ENCODE measurements around the gene SGK1. TPM values are rescaled to one million over a fixed set of nuclear protein-coding genes. Genes with fewer than 3 reads are reported as not detected.

Gene SGK1
- total and polyA plus RNA-seq, 10 of the 15 experiments (the other 5 are each of a cell fraction or from before 2014, with no cell fraction given) = 0.62 to 5.1 (median 2.9) TPM

- Histone ChIP-seq H3K36me3 (ENCODE audit: control insufficient read depth in 2 of 2, insufficient read depth in 2 of 2, low read length in 1 of 2) (no peaks in the 10 kb centered on the region), H3K9me3 (replicated peaks; ENCODE audit: control insufficient read depth, insufficient read depth, low read length) (no peaks in the 10 kb centered on the region), H3K79me2 (ENCODE audit: control insufficient read depth, insufficient read depth, low read length) (no peaks in the 10 kb centered on the region), H3K9ac (ENCODE audit: control insufficient read depth, insufficient read depth, low read length) (no peak overlapping the region), H2AFZ (ENCODE audit: control insufficient read depth, low read depth, low read length) (no peak overlapping the region), H3K27me3 (replicated peaks in 1 of 2; ENCODE audit: control insufficient read depth in 2 of 2, insufficient read depth in 2 of 2, low read length in 1 of 2) (0 out of 4 replicates have a peak, but pooled peaks cover 0 to 2% of the 10 kb centered on the region in 2 experiments), H3K27ac (ENCODE audit: control insufficient read depth, insufficient read depth) (no peak overlapping the region), H4K20me1 (ENCODE audit: control insufficient read depth, insufficient read depth) (no peaks in the 10 kb centered on the region), H3K4me1 (ENCODE audit: control insufficient read depth, insufficient read depth, low read length) (no peaks in the 10 kb centered on the region), H3K4me2 (ENCODE audit: control insufficient read depth, insufficient read depth) (no peak overlapping the region), H3K4me3 (no peak overlapping the region)
- ChIA-PET POLR2A (no interaction called here), RAD21 (ENCODE audit: unreplicated experiment) (no interaction called here), SMC1A (ENCODE audit: uncharacterized antibody, unreplicated experiment) (no interaction called here), CTCF (interaction anchor here (0.6 to 2.4 kb wide), 6 partner anchors 11 to 802 kb away, joined by 3 to 15 read pairs (median 5); no protein-coding TSS in a partner anchor)
- intact Hi-C loops (cut with micrococcal nuclease; ENCODE audit: unreplicated experiment) = no loop called here
- no peak for ATAC-seq
- 17% methylated on average over 3 of the region's 3 CpGs for WGBS (ENCODE audit: insufficient coverage, insufficient replicate concordance, low lambda C conversion rate, missing lambda C conversion rate)
- DNase-seq (ENCODE audit: low read depth, low spot score) = no peak
- no TSS peak for BruUV-seq (replicated peaks)
- no peak for TF ChIP-seq IRF5 (IDR thresholded peaks at IDR 0.05; ENCODE audit: borderline replicate concordance)
- no peak for FAIRE-seq
- in situ Hi-C loops (cut with MboI) = no loop called here
Observed at GRCh38 chr6:134138226-134138975, 179.5 kb downstream of the SGK1 start.

GRCh38 chr6:134134654-134135053, 183.3 kb downstream of the SGK1 start:
- no peak for FAIRE-seq
- H3K36me3 ChIP-seq (ENCODE audit: control insufficient read depth in 2 of 2, insufficient read depth in 2 of 2, low read length in 1 of 2) = no peaks in the 10 kb centered on the region
- H4K20me1 ChIP-seq (ENCODE audit: control insufficient read depth, insufficient read depth) = no peaks in the 10 kb centered on the region
- no peak for ATAC-seq
- TF ChIP-seq BHLHE40 (IDR thresholded peaks at IDR 0.05; ENCODE audit: borderline replicate concordance in 1 of 2, low read depth in 2 of 2, low read length in 1 of 2) = no peak
- no peak for TF ChIP-seq NR2C2 (IDR thresholded peaks at IDR 0.05; ENCODE audit: borderline replicate concordance, control insufficient read depth, insufficient read length, low read depth)
- TF ChIP-seq CREB1 (IDR thresholded peaks at IDR 0.05; ENCODE audit: low read depth) = no peak
- no peak for TF ChIP-seq ZSCAN29 (IDR thresholded peaks at IDR 0.05)
- TF ChIP-seq ASH2L (IDR thresholded peaks at IDR 0.05; ENCODE audit: borderline replicate concordance, low read depth) = no peak
- in situ Hi-C loops (cut with MboI) = no loop called here
- H3K9me3 ChIP-seq (replicated peaks; ENCODE audit: control insufficient read depth, insufficient read depth, low read length) = no peaks in the 10 kb centered on the region
- H3K4me1 ChIP-seq (ENCODE audit: control insufficient read depth, insufficient read depth, low read length) = no peaks in the 10 kb centered on the region
- 0 out of 4 replicates have a peak, but pooled peaks cover 0 to 2% of the 10 kb centered on the region in 2 experiments for H3K27me3 ChIP-seq (replicated peaks in 1 of 2; ENCODE audit: control insufficient read depth in 2 of 2, insufficient read depth in 2 of 2, low read length in 1 of 2)
- RAD21 ChIA-PET (ENCODE audit: unreplicated experiment) = no interaction called here
- no peak overlapping the region for H3K9ac ChIP-seq (ENCODE audit: control insufficient read depth, insufficient read depth, low read length)
- no peak overlapping the region for H3K4me3 ChIP-seq
- H3K27ac ChIP-seq (ENCODE audit: control insufficient read depth, insufficient read depth) = no peak overlapping the region
- H3K4me2 ChIP-seq (ENCODE audit: control insufficient read depth, insufficient read depth) = no peak overlapping the region
- intact Hi-C loops (cut with micrococcal nuclease; ENCODE audit: unreplicated experiment) = no loop called here
- POLR2A ChIA-PET = no interaction called here
- SMC1A ChIA-PET (ENCODE audit: uncharacterized antibody, unreplicated experiment) = no interaction called here
- no peak for DNase-seq (ENCODE audit: low read depth, low spot score)
- CTCF ChIA-PET = interaction anchor here (1.6 to 3.4 kb wide), 2 partner anchors 11 to 22 kb away, joined by 5 to 21 read pairs; no protein-coding TSS in a partner anchor
- BruUV-seq (replicated peaks) = no TSS peak
- no peaks in the 10 kb centered on the region for H3K79me2 ChIP-seq (ENCODE audit: control insufficient read depth, insufficient read depth, low read length)
- H2AFZ ChIP-seq (ENCODE audit: control insufficient read depth, low read depth, low read length) = no peak overlapping the region
- 45% methylated on average over 4 of the region's 4 CpGs for WGBS (ENCODE audit: insufficient coverage, insufficient replicate concordance, low lambda C conversion rate, missing lambda C conversion rate)
